Suprapubic skin (tissue), 3 donors: ENCODE data around the gene FRYL.

Source experiments
- POLR2A ChIP-seq, 2 donors: fragments of 450-650 bp; IDR thresholded peaks; one replicate each; pipeline ENCODE4 v1.6.1; 2017; ENCODE audit warnings: antibody characterized with exemption in 2 of 2, mild to moderate bottlenecking in 2 of 2, moderate library complexity in 2 of 2
- TF ChIP-seq, protein P1 (sequence below), 2 donors: fragments of 200-600 bp in 1 of 2; fragments of 450-650 bp in 1 of 2; sonication (generic) in 1 of 2; IDR thresholded peaks; one replicate each; pipeline ENCODE4 v1.5.1; 2016 to 2019; ENCODE audit warnings: antibody characterized with exemption in 2 of 2, mild to moderate bottlenecking in 1 of 2, moderate library complexity in 1 of 2

DNA sequence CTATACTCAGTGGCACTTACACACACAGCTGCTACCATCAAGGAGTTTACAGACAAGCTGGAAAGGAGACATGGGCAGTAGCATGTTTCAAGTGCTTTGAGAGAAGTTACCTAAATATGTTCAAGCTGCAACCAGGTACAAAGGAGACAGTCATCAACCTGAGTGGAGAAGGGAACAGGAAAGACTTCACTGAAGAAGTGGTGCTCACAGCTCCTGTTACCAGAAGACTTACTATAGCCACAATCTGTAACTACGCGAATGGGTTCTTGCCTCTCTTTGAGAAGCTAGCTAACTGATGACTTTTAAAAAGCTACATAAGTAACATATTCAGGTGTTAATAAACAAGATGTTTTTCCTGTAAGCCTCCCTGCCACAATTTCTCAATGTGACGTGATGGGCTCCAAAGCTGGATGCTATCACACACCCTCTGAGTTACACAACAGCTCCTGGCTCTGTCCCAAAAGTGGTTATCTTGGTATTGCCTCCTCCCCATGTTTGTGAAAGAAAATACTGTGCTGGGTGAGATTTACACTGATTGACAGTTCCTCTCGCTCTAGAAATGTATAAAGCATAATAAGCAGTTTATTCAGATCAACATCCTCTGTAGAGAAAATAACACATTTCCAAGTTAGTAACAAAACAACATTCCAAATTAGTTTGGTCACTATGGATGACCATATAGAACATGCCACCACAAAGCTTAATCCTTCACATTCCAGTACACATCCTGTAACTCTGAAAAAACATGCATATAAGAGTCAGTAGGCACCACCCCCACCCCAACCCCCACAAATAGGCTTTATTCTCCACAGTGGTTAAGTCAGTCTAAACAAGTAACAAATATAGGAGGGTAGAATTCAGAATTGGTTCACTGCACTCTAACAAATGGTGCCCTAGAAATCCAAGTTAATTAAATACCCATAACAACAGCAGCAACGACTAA, 81.8 kb downstream of the FRYL start:
- TF ChIP-seq, protein P1, sequence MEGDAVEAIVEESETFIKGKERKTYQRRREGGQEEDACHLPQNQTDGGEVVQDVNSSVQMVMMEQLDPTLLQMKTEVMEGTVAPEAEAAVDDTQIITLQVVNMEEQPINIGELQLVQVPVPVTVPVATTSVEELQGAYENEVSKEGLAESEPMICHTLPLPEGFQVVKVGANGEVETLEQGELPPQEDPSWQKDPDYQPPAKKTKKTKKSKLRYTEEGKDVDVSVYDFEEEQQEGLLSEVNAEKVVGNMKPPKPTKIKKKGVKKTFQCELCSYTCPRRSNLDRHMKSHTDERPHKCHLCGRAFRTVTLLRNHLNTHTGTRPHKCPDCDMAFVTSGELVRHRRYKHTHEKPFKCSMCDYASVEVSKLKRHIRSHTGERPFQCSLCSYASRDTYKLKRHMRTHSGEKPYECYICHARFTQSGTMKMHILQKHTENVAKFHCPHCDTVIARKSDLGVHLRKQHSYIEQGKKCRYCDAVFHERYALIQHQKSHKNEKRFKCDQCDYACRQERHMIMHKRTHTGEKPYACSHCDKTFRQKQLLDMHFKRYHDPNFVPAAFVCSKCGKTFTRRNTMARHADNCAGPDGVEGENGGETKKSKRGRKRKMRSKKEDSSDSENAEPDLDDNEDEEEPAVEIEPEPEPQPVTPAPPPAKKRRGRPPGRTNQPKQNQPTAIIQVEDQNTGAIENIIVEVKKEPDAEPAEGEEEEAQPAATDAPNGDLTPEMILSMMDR (IDR thresholded peaks at IDR 0.05) = no peak
- no peak for TF ChIP-seq POLR2A (IDR thresholded peaks at IDR 0.05)
